HepG2 (cell line): ENCODE measurements around the gene KRT79. TPM values are rescaled to one million over a fixed set of nuclear protein-coding genes. Genes with fewer than 3 reads are reported as not detected.

Experiments used
- ATAC-seq: fragments of 200-7000 bp; cut with Tn5 transposase; 3 replicates; pipeline ENCODE4 v1.9.1; 2020; ENCODE audit warnings: mild to moderate bottlenecking, moderate library complexity
- BruUV-seq: library from RNA; stranded (reverse); fragments of 400-500 nt; replicated peaks from 2 replicates; lab custom pipeline; 2021; lab: Mats Ljungman, UMichigan
- CTCF ChIA-PET: fragments of 300-600 bp; formaldehyde crosslinking; extraction: SDS; loops from one replicate; lab custom pipeline; 2021; ENCODE audit warnings: low total read pairs, inconsistent platforms, low intra/inter-chr PET ratio; lab: Yijun Ruan, JAX
- POLR2A ChIA-PET: fragments of 350-600 bp; sonication (Branson Sonifier 250); formaldehyde crosslinking; loops from one replicate; lab custom pipeline; 2020; ENCODE audit warnings: antibody characterized with exemption, inconsistent platforms; lab: Yijun Ruan, JAX
- DNase-seq: peaks from one replicate; pipeline ENCODE4 v3.0.0-alpha.2; 2015; ENCODE audit warnings: low spot score
- FAIRE-seq: peaks from 3 replicates; lab custom pipeline; 2011; peaks lifted over from hg19 to GRCh38; lab: Jason Lieb, UNC
- H2AFZ ChIP-seq: one replicate; pipeline ENCODE4 v1.6.1; 2011; ENCODE audit warnings: low read length, inconsistent platforms
- H3K27ac ChIP-seq: fragments of 300-600 bp; 3 replicates; pipeline ENCODE4 v1.8.0; 2011; ENCODE audit warnings: mixed run types, mild to moderate bottlenecking, mixed read lengths, low read length, inconsistent platforms; ENCODE audit not compliant: insufficient read depth; ENCODE audit errors: extremely low read length
- H3K27me3 ChIP-seq, 2 experiments: fragments of 200-600 bp in 1 of 2; 2 replicates in 1 of 2; 3 replicates in 1 of 2; pipeline versions ENCODE4 v1.6.0 to v1.8.0; 2011; ENCODE audit warnings: low read length in 2 of 2, mild to moderate bottlenecking in 2 of 2, moderate library complexity in 2 of 2, inconsistent platforms in 1 of 2; ENCODE audit not compliant: insufficient read depth in 2 of 2, control insufficient read depth in 1 of 2
- H3K36me3 ChIP-seq, 2 experiments: fragments of 200-600 bp in 1 of 2; replicated peaks in 1 of 2; 2 replicates in 1 of 2; 3 replicates in 1 of 2; pipeline versions ENCODE4 v1.5.1 to v1.8.0; 2011; ENCODE audit warnings: low read length in 2 of 2, inconsistent platforms in 1 of 2; ENCODE audit not compliant: insufficient read depth in 2 of 2, control insufficient read depth in 1 of 2
- H3K4me1 ChIP-seq: 2 replicates; pipeline ENCODE4 v1.5.1; 2012; ENCODE audit warnings: low read length, inconsistent platforms; ENCODE audit not compliant: insufficient read depth
- H3K4me2 ChIP-seq: 2 replicates; pipeline ENCODE4 v1.6.0; 2011; ENCODE audit warnings: low read depth, low read length, inconsistent platforms
- H3K4me3 ChIP-seq, 3 experiments: fragments of 200-600 bp in 1 of 3; sonication (generic), shearing (Covaris generic) in 1 of 3; replicated peaks in 1 of 3; 2 replicates each; pipeline ENCODE4 v1.5.1; 2011 to 2016; ENCODE audit warnings: low read length in 3 of 3, inconsistent platforms in 2 of 3, low read depth in 2 of 3, mild to moderate bottlenecking in 2 of 3, control low read depth in 1 of 3, mixed read lengths in 1 of 3; ENCODE audit not compliant: insufficient read depth in 1 of 3
- H3K79me2 ChIP-seq: one replicate; pipeline ENCODE4 v1.6.1; 2011; ENCODE audit warnings: low read length, inconsistent platforms; ENCODE audit not compliant: insufficient read depth
- H3K9ac ChIP-seq: 2 replicates; pipeline ENCODE4 v1.6.0; 2011; ENCODE audit warnings: mild to moderate bottlenecking, low read depth, low read length, inconsistent platforms; ENCODE audit not compliant: insufficient read depth
- H3K9me3 ChIP-seq: 2 replicates; pipeline ENCODE4 v1.5.1; 2012; ENCODE audit warnings: mild to moderate bottlenecking, low read length
- H4K20me1 ChIP-seq: 2 replicates; pipeline ENCODE4 v1.6.0; 2011; ENCODE audit warnings: inconsistent platforms, mild to moderate bottlenecking, low read length, moderate library complexity; ENCODE audit not compliant: insufficient read depth
- AGO2 ChIP-seq: fragments of 200-400 bp; formaldehyde crosslinking; optimal IDR thresholded peaks from 2 replicates; pipeline ENCODE3; 2017; ENCODE audit warnings: mild to moderate bottlenecking, low read depth, low read length, moderate library complexity
- EZH2 ChIP-seq: conservative IDR thresholded peaks from 2 replicates; pipeline ENCODE4 v1.6.1; 2012; ENCODE audit warnings: mild to moderate bottlenecking, low read depth, low read length, moderate library complexity
- GTF2F1 ChIP-seq: fragments of 150-350 bp; IDR thresholded peaks from 2 replicates; pipeline ENCODE4 v1.6.1; 2014; ENCODE audit warnings: low read length
- MED1 ChIP-seq: sonication (generic); formaldehyde crosslinking; IDR thresholded peaks from 2 replicates; pipeline ENCODE4 v1.4.0; 2020; ENCODE audit warnings: missing genetic modification reagents
- MYNN ChIP-seq: sonication (generic); formaldehyde crosslinking; IDR thresholded peaks from 2 replicates; pipeline ENCODE4 v1.4.0; 2020; ENCODE audit warnings: mild to moderate bottlenecking, low read depth, missing genetic modification reagents
- NCOR1 ChIP-seq: fragments of 200-600 bp; sonication (generic); IDR thresholded peaks from 2 replicates; pipeline ENCODE4 v1.7.0; 2017; ENCODE audit warnings: antibody characterized with exemption, low read length, borderline replicate concordance
- SETDB1 ChIP-seq: sonication (generic); formaldehyde crosslinking; IDR thresholded peaks from 2 replicates; pipeline ENCODE4 v1.5.1; 2020; ENCODE audit warnings: missing genetic modification reagents, mild to moderate bottlenecking, borderline replicate concordance
- SP140L ChIP-seq: sonication (generic); formaldehyde crosslinking; IDR thresholded peaks from 2 replicates; pipeline ENCODE4 v1.4.0; 2020; ENCODE audit warnings: missing genetic modification reagents, borderline replicate concordance
- TBP ChIP-seq: sonication (generic); formaldehyde crosslinking; IDR thresholded peaks from 2 replicates; pipeline ENCODE4 v1.5.0; 2020; ENCODE audit warnings: missing genetic modification reagents
- THYN1 ChIP-seq: sonication (generic); formaldehyde crosslinking; IDR thresholded peaks from 2 replicates; pipeline ENCODE4 v1.8.1; 2023; ENCODE audit warnings: low read depth, mild to moderate bottlenecking, moderate library complexity, missing genetic modification reagents, borderline replicate concordance
- ZBTB8A ChIP-seq: sonication (generic); formaldehyde crosslinking; IDR thresholded peaks from 2 replicates; pipeline ENCODE4 v1.4.0; 2020; ENCODE audit warnings: mild to moderate bottlenecking, low read depth, missing genetic modification reagents, borderline replicate concordance
- ZFP1 ChIP-seq: IDR thresholded peaks from 2 replicates; pipeline ENCODE4 v1.6.1; 2016
- ZFP36L2 ChIP-seq: sonication (generic); formaldehyde crosslinking; IDR thresholded peaks from 2 replicates; pipeline ENCODE4 v1.4.0; 2020; ENCODE audit warnings: missing genetic modification reagents
- ZNF3 ChIP-seq: IDR thresholded peaks from 2 replicates; pipeline ENCODE4 v1.7.0; 2017; ENCODE audit warnings: inconsistent platforms
- ZNF564 ChIP-seq: sonication (generic); formaldehyde crosslinking; IDR thresholded peaks from 2 replicates; pipeline ENCODE4 v1.8.1; 2023; ENCODE audit warnings: mild to moderate bottlenecking, missing genetic modification reagents
- ZNF580 ChIP-seq: IDR thresholded peaks from 2 replicates; pipeline ENCODE4 v1.6.1; 2016; ENCODE audit warnings: low read depth, borderline replicate concordance
- ZNF782 ChIP-seq: sonication (generic); formaldehyde crosslinking; IDR thresholded peaks from 2 replicates; pipeline ENCODE4 v1.4.0; 2020; ENCODE audit warnings: missing genetic modification reagents, mild to moderate bottlenecking, borderline replicate concordance
- ZNF83 ChIP-seq: sonication (generic); formaldehyde crosslinking; IDR thresholded peaks from 2 replicates; pipeline ENCODE4 v1.4.0; 2020; ENCODE audit warnings: missing genetic modification reagents, mild to moderate bottlenecking, borderline replicate concordance
- WGBS: methylation state at CpG from one replicate; pipeline ENCODE4 v1.1.6; 2017; ENCODE audit warnings: low lambda C conversion rate; 5-methylcytosine and 5-hydroxymethylcytosine counted together
- in situ Hi-C: cut with HindIII; loops from 2 replicates; pipeline ENCODE4 v1.10.0; 2017; ENCODE audit warnings: low pct_unique_long_range_greater_than_20kb; ENCODE audit not compliant: extremely low pct_ligation_motif_present
- intact Hi-C: fragments of 100-400 bp; cut with micrococcal nuclease; formaldehyde crosslinking; loops from one replicate; pipeline ENCODE4 v1.10.0; 2022; ENCODE audit not compliant: unreplicated experiment
- polyA plus RNA-seq, 8 experiments: library from polyadenylated mRNA; depleted of rRNA in 3 of 8; stranded (reverse) in 7 of 8; unstranded in 1 of 8; fragments of >200 nt; fragmentation: Illumina TruSeq in 4 of 8; extraction: Trizol in 4 of 8; gene quantifications; 2 replicates each; pipeline versions ENCODE4 v1.2.1 to v1.2.3, GENCODE V29; 2011 to 2016; ENCODE audit warnings: low read depth in 4 of 8, missing spikeins in 1 of 8, mixed read lengths in 1 of 8; ENCODE audit not compliant: insufficient read depth in 1 of 8
- total RNA-seq, 5 experiments: library from RNA; depleted of rRNA; stranded (reverse); fragments of >200 nt; fragmentation: Illumina TruSeq; extraction: Trizol; gene quantifications; 2 replicates each; pipeline ENCODE4 v1.2.3, GENCODE V29; 2016; ENCODE audit warnings: low read depth in 1 of 5

Gene KRT79
- total and polyA plus RNA-seq, 2 of the 13 experiments (the other 11 are each of a cell fraction or from before 2014, with no cell fraction given), result 0.09 TPM; not detected in 1

GRCh38 chr12:52794479-52795331, 39.4 kb downstream of the KRT79 start:
- intact Hi-C loops (no loop called here), in situ Hi-C loops (no loop called here)
- no peak overlapping the region for H3K4me2 ChIP-seq
- 8% methylated on average over 3 of the region's 5 CpGs for WGBS
- ATAC-seq (no peak), FAIRE-seq (no peak), DNase-seq (no peak)
- no TSS peak for BruUV-seq
- H3K9me3 ChIP-seq, result no peaks in the 10 kb centered on the region
- no peaks in the 10 kb centered on the region for H4K20me1 ChIP-seq
- TF ChIP-seq ZNF564 (CRISPR knock-in tag) (no peak), ZFP36L2 (no peak), EZH2 (no peak), ZBTB8A (no peak), NCOR1 (no peak), SETDB1 (no peak)
- H2AFZ ChIP-seq, result no peak overlapping the region
- no peak overlapping the region for H3K9ac ChIP-seq
- POLR2A ChIA-PET, result no interaction called here
- no peaks in the 10 kb centered on the region for H3K36me3 ChIP-seq
- no peak overlapping the region for H3K27ac ChIP-seq
- CTCF ChIA-PET, result no interaction called here
- peaks cover 4 to 33% of the 10 kb centered on the region in 2 experiments; a peak in 3 of 5 replicates for H3K27me3 ChIP-seq
- no peaks in the 10 kb centered on the region for H3K4me1 ChIP-seq
- H3K79me2 ChIP-seq, result no peaks in the 10 kb centered on the region
- H3K4me3 ChIP-seq, result no peak overlapping the region

- intact Hi-C loops, result no loop called here
- DNase-seq (no peak), ATAC-seq (no peak), FAIRE-seq (no peak)
- ChIA-PET CTCF (no interaction called here), POLR2A (no interaction called here)
- H3K4me3 ChIP-seq, result no peak overlapping the region
- no peaks in the 10 kb centered on the region for H3K79me2 ChIP-seq
- no peaks in the 10 kb centered on the region for H4K20me1 ChIP-seq
- H3K27me3 ChIP-seq, result peaks cover 4 to 51% of the 10 kb centered on the region in 2 experiments; a peak in 3 of 5 replicates
- no peak overlapping the region for H3K4me2 ChIP-seq
- no peaks in the 10 kb centered on the region for H3K9me3 ChIP-seq
- H3K27ac ChIP-seq, result no peak overlapping the region
- WGBS, result 3% methylated on average over 5 of the region's 10 CpGs
- H2AFZ ChIP-seq, result no peak overlapping the region
- in situ Hi-C loops, result no loop called here
- TF ChIP-seq ZNF580 (CRISPR knock-in tag) (no peak), MYNN (no peak), ZNF782 (CRISPR knock-in tag) (no peak), TBP (no peak), ZFP1 (no peak), ZNF83 (CRISPR knock-in tag) (no peak), ZNF3 (CRISPR knock-in tag) (no peak), SP140L (CRISPR knock-in tag) (no peak), MED1 (CRISPR knock-in tag) (no peak), GTF2F1 (no peak), THYN1 (CRISPR knock-in tag) (no peak), AGO2 (no peak)
- H3K4me1 ChIP-seq, result no peaks in the 10 kb centered on the region
- H3K36me3 ChIP-seq, result no peaks in the 10 kb centered on the region
- BruUV-seq, result no TSS peak
- H3K9ac ChIP-seq, result no peak overlapping the region
These were observed 41.7 kb downstream of the KRT79 start for GRCh38 chr12:52792185-52793029.
